Subcutaneous adipose tissue (tissue), 4 donors: ENCODE data around the gene MORF4L1. TPM values are rescaled to one million over a fixed set of nuclear protein-coding genes. Genes with fewer than 3 reads are reported as not detected.

Experiments used
- CTCF ChIP-seq: fragments of 450-650 bp; IDR thresholded peaks from one replicate; pipeline ENCODE4 v1.5.1; 2016; ENCODE audit warnings: low read depth, mild to moderate bottlenecking, control low read depth, antibody characterized with exemption, moderate library complexity
- total RNA-seq, 4 donors: library from RNA; depleted of rRNA; stranded (reverse); fragments of >200 nt; gene quantifications; one replicate each; pipeline ENCODE4 v1.1.0, GENCODE V29; 2016

MORF4L1 gene
- total RNA-seq: 100 to 1,000 TPM; 351 to 431 (median 389) TPM

- TF ChIP-seq CTCF: no peak
Observed at GRCh38 chr15:78872155-78872971, at the start of gene MORF4L1. Gene MORF4L1, plus strand, starts transcription at chr15:78872890. Its CDS starts 128 bp downstream, at chr15:78873018.

- no peak for TF ChIP-seq CTCF
Observed at GRCh38 chr15:78828920-78829319, 43.8 kb upstream of the MORF4L1 start.

GRCh38 chr15:78830514-78831228 lies 42.0 kb upstream of the MORF4L1 start:
- no peak for TF ChIP-seq CTCF

GRCh38 chr15:78831229-78832207 lies 41.2 kb upstream of the MORF4L1 start:
- TF ChIP-seq CTCF: no peak

GRCh38 chr15:78836333-78836732 lies 36.4 kb upstream of the MORF4L1 start:
- TF ChIP-seq CTCF: no peak

GRCh38 chr15:78837131-78837530 lies 35.6 kb upstream of the MORF4L1 start:
- no peak for TF ChIP-seq CTCF
